Measurements from ENCODE around the gene KCNK3. TPM values are rescaled to one million over a fixed set of nuclear protein-coding genes. Genes with fewer than 3 reads are reported as not detected.
"Not testable (repeated sequence)": the region's sequence is repeated elsewhere in the genome, so short reads cannot be mapped to it uniquely, and the experiment has no call there.

KCNK3 gene
- 1 to 10 TPM in 8 of 10 donors, under 1 TPM in 2; 0.60 to 1.8 (median 1.2) TPM for polyA plus RNA-seq (ENCODE audit: insufficient read length in 10 of 10)
- long read RNA-seq, donor 1, result 0 reads
- long read RNA-seq, donor 2, full-length matches to known transcripts, result 1 of 1 reads
- long read RNA-seq, donor 2, partial matches to known transcripts, result 0 of 1 reads
- long read RNA-seq, donor 2, other reads (novel, unspliced or antisense), result 0 of 1 reads
- long read RNA-seq, donor 3, result 0 reads
- long read RNA-seq, donor 4, full-length matches to known transcripts, result 2 of 2 reads
- long read RNA-seq, donor 4, partial matches to known transcripts, result 0 of 2 reads
- long read RNA-seq, donor 4, other reads (novel, unspliced or antisense), result 0 of 2 reads
- long read RNA-seq, donor 5, full-length matches to known transcripts, result 2 of 2 reads
- long read RNA-seq, donor 5, partial matches to known transcripts, result 0 of 2 reads
- long read RNA-seq, donor 5, other reads (novel, unspliced or antisense), result 0 of 2 reads
- long read RNA-seq, donor 6, full-length matches to known transcripts, result 2 of 2 reads
- long read RNA-seq, donor 6, partial matches to known transcripts, result 0 of 2 reads
- long read RNA-seq, donor 6, other reads (novel, unspliced or antisense), result 0 of 2 reads
- long read RNA-seq, donor 7, result 0 reads
- long read RNA-seq, donor 8, result 0 reads
- long read RNA-seq, donor 9, result 0 reads

DNA sequence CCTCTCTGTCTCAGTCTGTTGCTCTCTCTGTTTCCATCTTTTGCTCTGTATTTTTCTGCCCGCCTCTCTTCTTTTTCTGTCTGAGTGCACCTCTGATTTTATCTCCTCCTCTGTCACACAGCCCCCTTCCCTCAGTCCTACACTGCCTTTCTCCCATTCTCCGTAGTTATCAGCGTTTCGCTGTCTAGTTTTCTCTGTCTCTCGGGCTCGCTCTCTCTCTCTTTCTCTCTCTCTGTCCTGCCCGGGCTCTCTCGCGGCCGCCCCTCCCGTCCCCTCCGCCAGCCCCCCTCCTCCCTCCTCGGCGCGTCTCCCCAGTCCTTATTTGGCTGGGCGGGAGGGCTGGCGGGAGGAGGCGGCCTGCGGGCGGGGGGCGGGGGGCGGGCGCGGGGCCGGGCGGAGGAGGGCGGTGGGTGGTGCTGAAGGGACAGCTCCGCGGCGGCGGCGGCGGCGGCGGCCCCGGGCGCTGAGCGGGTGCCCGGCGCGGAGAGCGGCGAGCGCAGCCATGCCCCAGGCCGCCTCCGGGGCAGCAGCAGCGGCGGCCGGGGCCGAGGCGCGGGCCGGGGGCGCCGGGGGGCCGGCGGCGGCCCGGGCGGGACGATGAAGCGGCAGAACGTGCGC, at the start of gene KCNK3:
Gene KCNK3 (plus strand): TSS at position 444 of the 618 bp plus-strand sequence. CDS start 154 bp downstream, at position 598.
- DNase-seq, result peak; percentile 39 to 75 (median 52)

DNA sequence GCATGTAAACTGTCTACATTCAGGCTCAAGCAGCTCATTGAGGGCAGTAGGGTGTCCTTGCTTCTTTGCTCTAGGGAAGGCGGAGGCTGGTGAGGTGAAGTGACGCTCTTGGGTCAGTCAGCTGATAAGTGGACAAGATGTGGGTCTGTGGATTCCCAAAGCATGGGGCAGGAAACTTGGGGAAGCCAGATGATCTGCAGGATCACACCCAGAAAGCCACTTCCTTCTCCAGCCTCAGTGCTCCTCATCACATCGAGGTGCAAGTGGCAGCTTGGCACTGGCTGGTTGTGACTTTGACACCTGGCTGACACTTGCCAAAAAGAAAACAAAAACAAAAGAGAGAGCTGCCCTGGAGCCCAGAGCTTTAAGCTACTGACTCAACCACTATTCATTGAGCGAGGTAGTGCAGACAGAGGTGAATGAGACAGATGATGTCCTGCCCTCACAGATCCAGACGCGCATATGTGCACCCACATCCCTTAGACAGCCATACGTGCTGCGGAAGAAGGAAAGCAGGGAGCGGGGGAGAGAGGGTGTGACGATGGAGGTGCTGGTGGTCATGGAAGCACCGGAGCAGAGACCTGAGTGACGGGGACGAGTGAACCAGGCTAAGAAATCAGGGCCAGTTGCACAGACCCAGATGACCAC, 48.2 kb upstream of the KCNK3 start:
- no peak for DNase-seq

DNA sequence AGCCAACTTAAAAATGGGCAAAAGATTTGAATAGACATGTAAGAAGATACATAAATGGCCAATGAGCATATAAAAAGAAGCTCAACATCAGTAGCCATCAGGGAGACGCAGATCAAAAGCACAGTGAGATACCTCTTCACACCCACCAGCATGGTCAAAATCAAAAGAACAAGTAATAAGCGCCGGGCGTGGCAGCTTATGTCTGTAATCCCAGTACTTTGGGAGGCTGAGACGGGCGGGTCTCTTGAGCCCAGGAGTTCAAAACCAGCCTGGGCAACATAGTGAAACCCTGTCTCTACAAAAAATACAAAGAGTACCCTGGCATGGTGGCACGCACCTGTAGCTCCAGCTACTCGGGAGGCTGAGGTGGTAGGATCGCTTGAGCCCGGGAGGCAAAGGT, 46.8 kb upstream of the KCNK3 start:
- DNase-seq, result no peak

DNA sequence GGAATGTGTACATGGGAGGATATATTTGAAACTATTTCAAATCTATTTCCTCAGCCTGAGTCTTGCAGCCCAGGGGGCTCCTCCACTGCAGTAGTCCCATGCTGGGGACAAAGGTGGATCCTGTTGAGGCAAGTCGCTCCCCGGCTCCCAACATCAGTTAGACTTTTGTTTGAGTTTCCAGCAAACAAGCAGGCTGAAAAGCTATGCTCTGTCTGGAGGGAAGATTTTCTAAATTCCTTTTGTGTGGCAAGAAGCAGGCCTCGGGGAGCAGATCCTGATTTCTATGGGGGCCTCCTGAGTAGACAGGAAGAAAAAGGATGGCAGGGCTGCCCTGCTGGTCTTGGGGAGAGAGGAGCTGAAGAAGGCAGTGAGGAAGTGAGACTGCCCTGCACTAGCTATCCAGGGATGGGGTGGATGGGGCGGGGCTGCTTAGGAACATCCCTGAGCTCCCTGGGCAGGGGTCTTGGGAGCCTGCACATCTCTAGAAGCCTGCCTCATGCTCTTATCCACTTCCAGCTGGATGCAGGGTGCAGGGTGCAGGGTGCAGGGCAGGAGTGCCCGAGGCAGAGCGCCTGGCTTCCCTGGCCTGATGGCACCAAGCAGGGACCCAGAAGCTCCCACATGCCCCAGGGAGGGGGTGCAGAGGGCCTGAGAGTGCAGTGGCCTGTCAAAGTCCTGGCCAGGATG, 45.4 kb upstream of the KCNK3 start:
- DNase-seq, result no peak

DNA sequence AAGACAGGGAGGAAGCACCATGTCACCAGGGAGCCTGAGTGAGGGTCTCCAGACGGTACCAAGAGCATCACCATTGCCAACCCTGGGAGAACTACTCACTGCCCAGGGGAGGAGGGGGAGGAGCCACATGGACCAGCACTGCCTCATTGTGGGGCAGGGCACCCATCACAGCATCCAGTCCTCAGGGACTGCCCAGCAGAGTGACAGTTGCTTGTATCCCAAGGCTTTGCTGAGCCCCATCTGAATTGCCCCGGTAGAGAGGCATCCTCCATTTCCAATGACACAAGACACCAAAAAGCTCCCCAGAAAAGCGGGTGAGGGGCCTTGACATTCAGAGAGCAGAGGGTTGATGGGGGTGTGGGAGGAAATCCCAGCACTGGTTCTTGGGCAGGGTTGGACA, 44.5 kb upstream of the KCNK3 start:
- no peak for DNase-seq

DNA sequence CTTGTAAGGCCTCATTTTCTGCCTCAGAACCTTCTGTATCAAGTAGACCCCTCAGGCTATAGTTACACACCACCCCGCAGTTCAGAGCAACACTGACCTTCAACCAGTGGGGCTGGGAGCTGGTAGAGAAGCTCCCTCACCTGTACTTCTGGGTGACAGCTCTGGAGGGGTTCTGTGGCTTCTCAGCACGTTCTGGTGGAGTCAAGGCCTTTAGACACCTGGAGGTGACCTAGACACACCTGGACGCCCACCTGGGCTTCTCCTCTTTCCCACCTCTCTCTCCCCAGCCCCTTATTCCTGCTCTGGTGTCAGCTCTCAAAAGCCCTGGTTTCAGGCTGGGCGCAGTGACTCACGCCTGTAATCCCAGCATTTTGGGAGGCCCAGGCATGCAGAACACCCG, 44.0 kb upstream of the KCNK3 start:
- no peak for DNase-seq

DNA sequence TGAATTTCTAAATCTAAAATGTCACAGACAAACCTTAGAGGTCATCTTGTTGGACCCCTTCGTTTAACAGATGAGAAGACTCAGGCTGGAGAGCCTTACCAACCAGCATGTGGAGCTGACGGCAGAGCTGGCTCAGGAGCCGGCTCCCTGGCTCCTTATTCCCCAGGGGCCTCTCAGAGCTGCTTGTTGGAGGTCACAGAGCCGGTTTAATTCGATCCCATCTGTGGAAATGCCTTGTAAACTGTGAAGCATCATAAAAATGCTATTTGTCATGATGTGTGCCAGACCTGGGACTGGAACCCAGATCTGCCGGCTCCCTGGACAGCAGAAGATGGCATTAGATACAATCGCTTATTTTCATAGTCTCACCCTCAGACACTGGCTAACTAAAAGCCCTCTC, 43.2 kb upstream of the KCNK3 start:
- DNase-seq, result no peak

DNA sequence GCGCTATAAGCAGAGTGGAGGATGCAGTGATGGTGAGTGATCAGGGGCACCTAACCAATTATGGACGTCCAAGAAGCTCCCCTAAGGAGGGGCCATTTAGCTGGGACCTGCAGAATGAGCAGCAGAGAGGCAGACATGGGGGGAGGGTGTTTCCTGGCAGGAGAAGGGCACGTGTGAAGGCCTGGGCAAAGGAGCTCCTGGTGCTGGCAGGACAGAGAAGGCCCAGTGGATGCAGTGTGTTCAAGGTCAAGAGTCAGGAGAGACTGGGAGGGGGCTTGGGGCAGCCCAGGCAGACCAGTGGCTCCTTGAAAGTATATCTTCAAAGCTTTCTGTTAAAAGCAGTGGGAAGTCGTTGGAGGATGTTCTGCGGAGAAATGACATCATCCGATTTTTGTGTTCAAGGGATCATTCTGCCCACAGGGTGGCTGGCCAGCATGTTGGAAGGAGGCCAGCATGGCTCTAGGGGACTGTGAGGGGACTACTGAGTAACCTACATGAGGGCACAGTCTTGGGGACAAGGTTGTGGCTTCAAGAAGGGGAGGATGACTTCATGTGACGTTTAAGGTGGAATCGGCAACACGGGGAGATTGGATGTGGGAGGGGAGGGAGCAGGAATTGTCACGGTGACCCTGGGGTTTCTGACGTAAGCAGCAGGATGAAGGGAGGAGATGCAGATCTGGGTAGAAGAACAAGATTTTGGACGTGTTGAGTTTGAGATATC, 42.4 kb upstream of the KCNK3 start:
- DNase-seq, result no peak

DNA sequence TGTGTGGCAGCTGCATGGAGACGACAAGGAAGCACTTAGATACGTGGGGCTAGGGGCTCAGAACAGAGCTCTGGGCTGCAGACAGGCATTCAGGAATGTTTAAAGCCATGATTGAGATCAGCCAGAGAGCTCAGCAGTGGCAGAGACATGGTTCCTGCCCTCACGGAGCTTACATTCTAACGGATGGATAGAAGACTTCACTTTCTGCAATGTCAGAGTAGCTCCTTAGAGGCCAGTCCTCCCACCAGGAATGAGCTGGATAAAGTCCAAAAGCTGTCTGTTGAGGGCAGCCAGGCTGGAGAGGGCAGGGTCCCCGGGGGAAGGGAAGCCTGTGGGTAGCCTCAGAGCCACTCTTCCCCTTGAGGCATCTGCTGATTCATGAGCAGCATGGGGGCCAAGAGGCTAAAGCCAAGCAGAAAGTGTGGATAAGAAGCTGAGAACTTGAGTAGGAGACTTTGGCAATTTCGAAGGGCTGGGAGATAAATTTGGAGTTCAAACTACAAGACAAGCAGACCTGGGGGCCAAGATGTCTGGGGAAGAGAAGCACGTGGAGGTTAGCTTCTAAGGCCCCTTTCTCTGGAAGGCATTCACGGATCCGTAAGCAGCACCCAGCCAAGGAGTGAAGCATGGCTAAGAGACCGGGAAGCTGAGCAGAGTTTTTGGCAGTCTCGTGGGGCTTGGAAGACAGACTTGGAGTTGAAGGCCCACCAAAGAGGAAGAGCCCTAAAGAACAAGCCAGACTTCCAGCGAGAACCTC, 41.6 kb upstream of the KCNK3 start:
- DNase-seq, result no peak

DNA sequence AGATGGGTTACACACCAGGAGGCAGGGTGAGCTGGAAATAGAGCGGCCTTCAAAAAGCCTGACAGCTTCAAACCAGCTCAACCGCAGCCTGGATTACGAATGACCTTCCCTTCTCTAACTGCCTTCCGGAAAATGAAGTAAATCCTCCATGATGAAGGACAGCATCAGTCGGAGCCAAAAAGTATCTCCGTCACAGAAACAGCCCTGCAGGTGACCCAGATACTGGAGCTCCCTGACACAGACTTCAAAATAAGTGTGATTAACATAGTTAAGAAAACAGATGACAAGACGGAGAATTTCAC, 41.1 kb upstream of the KCNK3 start:
- DNase-seq, result peak in 2 of 3 donors; percentile 11 to 49

DNA sequence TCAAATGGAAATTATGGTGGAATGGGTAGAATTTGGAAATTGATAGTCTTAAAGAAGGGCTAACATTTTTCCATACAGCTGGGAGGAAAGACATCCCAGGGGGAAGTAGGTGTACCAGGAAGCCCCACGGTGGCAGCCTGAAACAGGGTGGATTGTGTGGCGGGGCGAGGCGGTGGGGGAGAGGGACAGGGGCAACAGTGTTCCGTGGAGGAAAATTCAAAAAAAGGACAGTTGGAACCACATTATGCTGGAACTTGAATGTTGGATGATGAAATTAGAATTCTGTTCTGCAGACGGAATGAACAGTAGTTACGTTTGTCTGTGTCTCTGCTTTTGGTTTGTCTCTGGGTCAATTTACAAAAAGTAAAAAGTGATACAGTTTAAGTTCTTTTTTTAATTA, 40.7 kb upstream of the KCNK3 start:
- DNase-seq, result peak in 1 of 3 donors; percentile 51

DNA sequence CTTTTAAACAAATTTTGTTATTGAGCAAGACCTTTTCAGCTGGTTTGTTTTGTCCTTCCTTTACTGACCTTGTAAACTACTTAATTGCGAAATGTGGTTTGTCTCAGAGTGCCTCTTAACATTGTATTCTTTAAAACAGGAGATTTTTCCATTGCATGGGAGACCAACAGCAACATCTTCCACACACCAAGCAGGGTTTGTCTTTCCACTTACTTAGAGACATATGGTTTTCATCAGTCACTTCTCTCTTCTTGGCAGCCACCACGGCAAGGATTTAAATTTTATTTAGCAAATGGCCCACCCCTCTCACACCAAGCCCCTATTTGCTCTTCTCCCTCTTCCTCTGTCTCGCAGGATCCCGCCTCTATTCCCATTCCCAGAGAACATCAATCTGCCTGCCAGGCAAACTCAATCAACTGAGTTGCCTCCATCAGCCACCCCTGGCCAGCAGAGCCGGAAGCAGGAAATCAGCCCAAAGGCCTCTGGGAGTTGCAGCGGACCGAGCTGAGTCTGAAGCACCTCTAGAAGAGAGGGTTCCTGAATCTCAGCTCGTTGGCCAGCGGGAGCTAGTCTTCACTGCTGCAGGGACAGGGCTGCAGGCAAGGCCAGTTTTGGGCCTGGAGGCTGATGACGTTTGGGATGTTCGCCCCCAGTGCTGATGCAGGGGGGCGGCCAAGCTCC, 40.0 kb upstream of the KCNK3 start:
- peak; percentile 57 to 92 (median 83) for DNase-seq

DNA sequence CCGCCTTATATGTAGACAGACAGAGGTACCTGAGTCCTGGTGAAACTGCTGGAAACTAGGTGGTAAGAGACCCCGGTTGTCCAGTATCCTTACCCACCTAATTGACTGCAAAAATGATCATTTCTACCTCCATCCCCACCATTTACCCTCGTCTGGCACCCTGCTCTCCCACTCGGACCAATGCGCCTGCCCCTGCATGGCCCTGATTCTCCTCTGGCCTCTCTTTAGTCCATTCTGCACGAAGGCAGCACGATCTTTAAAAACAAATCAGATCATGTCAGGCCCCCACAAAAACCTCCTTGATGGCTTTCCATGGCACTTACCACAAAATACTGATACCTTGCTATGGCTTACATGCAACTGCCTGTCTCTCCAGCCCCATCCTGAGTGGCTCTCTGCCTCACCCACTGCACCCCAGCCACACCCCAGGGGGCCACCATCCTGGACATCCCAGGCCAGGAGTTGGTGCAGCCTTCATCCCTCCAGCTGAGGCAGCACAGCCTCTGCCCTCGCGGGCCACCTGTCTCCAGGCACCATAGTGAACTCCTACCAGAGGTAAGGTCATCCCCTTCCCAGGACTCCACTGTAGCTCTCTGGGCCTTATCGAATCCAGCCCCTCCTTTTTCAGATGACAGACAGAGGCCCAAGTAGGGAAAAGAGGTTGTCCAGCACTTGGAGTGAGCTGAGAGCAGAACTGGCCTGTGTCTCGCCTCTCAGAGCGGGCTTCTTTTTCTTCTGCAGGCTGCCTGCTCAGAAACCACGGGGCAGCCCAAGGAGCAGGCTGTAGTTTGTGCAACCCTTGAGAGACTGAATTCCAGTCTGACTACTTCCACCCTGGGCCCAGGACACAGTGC, 39.1 kb upstream of the KCNK3 start:
- no peak for DNase-seq

DNA sequence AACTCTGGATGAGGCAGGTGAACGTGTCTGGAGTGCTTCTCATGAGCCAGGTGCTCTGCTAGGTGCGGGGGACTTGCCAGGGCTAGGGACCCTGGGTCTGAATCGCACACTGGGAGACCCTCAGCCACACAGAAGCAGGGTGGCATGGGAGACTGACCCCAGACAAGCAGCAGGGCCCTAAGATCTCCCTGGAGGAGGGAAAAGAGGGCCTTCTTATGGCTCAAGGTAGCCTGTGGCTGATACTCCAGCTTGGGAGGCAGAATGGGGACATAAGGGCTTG, 38.5 kb upstream of the KCNK3 start:
- no peak for DNase-seq

DNA sequence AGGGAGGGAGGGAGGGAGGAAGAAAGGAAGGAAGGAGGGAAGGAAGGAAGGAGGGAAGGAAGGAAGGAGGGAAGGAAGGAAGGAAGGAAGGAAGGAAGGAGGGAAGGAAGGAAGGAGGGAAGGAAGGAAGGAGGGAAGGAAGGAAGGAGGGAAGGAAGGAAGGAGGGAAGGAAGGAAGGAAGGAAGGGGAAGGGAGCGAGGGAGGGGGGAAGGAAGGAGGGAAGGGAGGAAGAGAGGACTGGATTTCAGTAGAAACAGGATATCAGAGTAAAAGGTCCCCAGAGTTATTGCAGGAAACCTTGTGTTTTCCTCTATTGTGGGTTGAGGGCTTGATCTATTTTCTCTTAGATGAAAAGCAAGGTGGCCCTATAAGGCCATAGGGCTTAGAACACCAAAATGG, 37.4 kb upstream of the KCNK3 start:
- DNase-seq, result not testable (repeated sequence)

DNA sequence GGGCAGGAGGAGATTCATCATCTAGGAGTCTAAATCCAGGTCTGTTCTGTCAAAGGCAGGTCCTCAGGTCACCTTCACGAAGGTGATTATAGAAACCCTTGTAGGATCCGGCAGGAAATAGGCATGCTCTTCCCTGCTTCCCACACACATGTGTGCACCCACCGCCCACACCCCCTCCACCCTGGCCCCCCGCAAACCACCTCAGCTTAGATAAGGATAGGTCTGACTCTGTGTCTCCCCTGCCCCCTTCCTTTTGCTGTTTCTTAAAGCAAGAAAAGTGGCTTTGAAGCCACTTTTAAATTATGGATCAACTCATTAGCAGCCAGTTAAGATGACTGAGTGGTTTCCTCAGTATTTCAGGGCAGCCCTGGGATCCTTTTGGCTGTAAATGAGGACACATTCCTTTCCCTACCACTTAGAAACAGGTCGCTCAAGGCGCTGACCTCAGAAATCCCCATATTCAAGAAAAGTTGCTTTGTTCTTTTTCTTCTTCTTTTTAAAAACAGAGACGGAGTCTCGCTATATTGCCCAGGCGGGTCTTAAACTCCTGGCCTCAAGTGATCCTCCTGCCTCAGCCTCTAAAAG, 36.8 kb upstream of the KCNK3 start:
- DNase-seq, result no peak

DNA sequence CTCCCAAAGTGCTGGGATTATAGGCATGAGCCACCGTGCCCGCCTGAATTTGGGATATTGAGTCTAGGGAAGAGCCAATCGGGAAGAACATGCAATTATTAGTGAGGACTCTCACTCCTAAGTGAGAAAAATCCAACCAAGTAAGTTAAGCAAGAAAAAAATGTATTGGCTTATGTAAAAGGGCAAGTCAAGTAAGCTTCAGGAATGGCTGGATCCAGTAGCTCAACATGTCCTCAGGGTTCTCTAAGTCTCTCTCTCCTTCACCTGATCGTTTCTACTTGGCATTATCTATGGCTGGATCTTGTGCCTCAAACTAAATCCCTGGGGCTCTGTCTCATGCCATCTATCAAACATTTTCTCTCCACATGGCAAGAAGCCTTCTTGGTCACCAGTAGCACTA, 35.3 kb upstream of the KCNK3 start:
- no peak for DNase-seq

DNA sequence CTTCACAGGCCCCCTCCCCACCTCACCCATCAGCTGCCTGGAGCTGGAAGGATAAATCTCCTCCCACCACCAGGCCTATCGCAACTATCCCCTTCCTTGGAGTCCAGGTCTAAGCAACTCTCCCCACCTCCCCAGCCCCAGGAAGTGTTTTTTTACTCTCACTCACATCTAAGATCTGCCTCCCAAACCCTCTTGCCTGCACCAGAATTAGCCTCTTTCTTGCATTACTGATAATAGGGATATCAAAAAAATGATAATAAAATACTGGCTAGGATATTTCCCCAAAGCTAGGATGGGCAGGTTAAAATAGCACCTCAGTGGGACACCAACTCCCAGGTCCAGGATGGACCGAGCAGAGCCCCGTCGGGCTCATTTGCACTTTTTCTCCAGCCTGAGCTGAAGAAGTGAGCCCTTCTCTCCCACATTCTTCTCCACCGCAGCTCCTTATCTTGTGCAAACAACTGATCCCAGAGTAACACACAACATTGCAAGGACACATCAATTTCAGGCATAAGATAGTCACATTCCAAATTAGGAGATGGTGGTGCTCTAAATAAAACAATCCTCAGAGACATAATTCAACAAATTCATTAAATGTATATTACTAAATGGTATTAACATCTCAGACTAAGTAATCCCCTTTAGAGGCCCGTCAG, 33.7 kb upstream of the KCNK3 start:
- no peak for DNase-seq

Data from muscle of back (tissue), 13 donors.